Right lobe of liver (tissue), 4 donors: ENCODE results near the gene XRN2.

Source experiments
- POLR2A ChIP-seq: fragments of 450-650 bp; IDR thresholded peaks from one replicate; pipeline ENCODE4 v1.6.1; 2017; ENCODE audit warnings: antibody characterized with exemption, mild to moderate bottlenecking
- TF ChIP-seq, protein P1 (sequence below), 4 donors: fragments of 200-600 bp in 3 of 4; fragments of 450-650 bp in 1 of 4; IDR thresholded peaks; one replicate each; pipeline versions ENCODE4 v1.5.1 to v1.8.0; 2016 to 2022; ENCODE audit warnings: antibody characterized with exemption in 4 of 4, mild to moderate bottlenecking in 2 of 4
- donor health status: DM: no; HTN: no; CAD: no.
- donor health status: DM: no; HTN: no; CAD: no.
- donor health status: DM: no; HTN: yes; CAD: no.

DNA sequence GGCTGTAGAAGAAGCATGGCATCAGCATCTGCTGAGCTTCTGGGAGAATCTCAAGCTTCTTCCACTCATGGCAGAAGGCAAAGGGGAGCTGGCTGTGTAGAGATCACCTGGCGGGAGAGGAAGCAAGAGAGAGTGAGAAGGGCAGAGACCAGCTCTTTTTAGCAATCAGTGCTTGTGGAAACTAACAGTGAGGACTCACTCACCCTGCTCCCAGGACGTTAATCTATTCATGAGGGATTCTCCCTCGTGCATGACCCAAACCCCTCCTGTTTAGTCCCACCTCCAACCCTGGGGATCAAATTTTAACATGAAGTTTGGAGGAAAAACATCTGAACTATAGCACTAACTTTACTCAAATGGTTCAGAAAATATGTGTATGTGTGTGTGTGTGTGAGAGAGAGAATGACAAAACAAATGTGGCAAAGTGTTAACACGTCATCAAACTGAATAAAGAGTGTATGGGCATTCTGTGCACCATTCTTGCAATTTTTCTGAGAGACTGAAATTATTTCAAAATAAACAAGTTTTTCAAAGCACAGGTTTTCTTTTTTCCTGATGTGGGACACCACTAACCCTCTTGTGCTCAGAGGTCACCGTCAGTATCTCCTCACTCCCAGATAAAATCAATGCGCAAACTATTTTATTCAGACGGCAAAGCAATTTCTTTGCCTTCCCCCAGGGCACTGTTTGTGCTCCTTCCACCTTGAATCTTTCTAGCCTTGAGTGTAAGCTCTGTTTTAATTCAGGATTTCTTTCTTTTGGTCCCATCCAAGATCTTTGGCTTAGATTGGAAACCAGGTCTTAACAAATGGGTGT, 23.2 kb upstream of the XRN2 start:
- TF ChIP-seq, protein P1, sequence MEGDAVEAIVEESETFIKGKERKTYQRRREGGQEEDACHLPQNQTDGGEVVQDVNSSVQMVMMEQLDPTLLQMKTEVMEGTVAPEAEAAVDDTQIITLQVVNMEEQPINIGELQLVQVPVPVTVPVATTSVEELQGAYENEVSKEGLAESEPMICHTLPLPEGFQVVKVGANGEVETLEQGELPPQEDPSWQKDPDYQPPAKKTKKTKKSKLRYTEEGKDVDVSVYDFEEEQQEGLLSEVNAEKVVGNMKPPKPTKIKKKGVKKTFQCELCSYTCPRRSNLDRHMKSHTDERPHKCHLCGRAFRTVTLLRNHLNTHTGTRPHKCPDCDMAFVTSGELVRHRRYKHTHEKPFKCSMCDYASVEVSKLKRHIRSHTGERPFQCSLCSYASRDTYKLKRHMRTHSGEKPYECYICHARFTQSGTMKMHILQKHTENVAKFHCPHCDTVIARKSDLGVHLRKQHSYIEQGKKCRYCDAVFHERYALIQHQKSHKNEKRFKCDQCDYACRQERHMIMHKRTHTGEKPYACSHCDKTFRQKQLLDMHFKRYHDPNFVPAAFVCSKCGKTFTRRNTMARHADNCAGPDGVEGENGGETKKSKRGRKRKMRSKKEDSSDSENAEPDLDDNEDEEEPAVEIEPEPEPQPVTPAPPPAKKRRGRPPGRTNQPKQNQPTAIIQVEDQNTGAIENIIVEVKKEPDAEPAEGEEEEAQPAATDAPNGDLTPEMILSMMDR (IDR thresholded peaks at IDR 0.05): no peak
- TF ChIP-seq POLR2A: no peak
